GM12891 (cell line): Measurements from ENCODE around the gene LYPD6.

ENCODE experiments used
- PAX5 ChIP-seq: IDR thresholded peaks from 2 replicates; pipeline ENCODE4 v1.6.1; 2011; ENCODE audit warnings: low read length, moderate library complexity, mild to moderate bottlenecking; ENCODE audit not compliant: insufficient read depth, severe bottlenecking
- POLR2A ChIP-seq: IDR thresholded peaks from 2 replicates; pipeline ENCODE4 v1.6.1; 2011; ENCODE audit warnings: low read depth, low read length, control low read depth
- POLR2AphosphoS5 ChIP-seq: IDR thresholded peaks from 2 replicates; pipeline ENCODE4 v1.6.1; 2011; ENCODE audit warnings: low read depth, low read length, control low read depth
- POU2F2 ChIP-seq: IDR thresholded peaks from 2 replicates; pipeline ENCODE4 v1.6.1; 2011; ENCODE audit warnings: low read depth, mild to moderate bottlenecking, control low read depth, low read length, moderate library complexity
- SPI1 ChIP-seq: IDR thresholded peaks from 2 replicates; pipeline ENCODE4 v1.6.1; 2011; ENCODE audit warnings: low read depth, low read length, control low read depth
- TAF1 ChIP-seq: IDR thresholded peaks from 2 replicates; pipeline ENCODE4 v1.6.1; 2011; ENCODE audit warnings: low read depth, low read length, control low read depth

DNA sequence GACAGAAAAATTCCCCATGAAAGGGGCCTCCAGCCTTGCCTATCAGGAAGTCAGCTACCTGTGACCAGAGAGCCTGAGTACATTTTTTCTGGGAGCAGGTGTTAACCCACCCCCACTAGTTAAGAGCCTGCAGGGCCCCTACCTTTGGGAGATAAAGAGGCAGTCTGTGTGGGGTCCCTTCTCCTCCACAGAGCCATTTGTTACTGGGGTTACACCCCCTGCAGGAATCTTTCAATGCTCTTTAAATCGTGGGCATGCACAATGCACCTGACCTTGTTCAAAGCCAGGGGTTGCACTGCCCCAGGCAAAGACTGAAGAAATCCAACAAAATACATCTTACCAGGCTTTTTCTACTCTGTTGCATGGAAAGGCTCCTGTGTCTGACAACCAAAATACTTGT, 15.7 kb upstream of the LYPD6 start:
- TF ChIP-seq POLR2AphosphoS5 (no peak), POLR2A (no peak), TAF1 (no peak), SPI1 (no peak), PAX5 (no peak), POU2F2 (no peak)
